Right atrium auricular region (tissue), 2 donors: Measurements from ENCODE around the gene RIMBP2. TPM values are rescaled to one million over a fixed set of nuclear protein-coding genes. Genes with fewer than 3 reads are reported as not detected.

ENCODE experiments used
- DNase-seq: peaks from one replicate; pipeline ENCODE4 v3.0.0-alpha.2; 2019; ENCODE audit warnings: low spot score
- H3K27ac ChIP-seq, 2 donors: fragments of 200-600 bp; sonication (generic); 1 replicate in 1 of 2; 2 replicates in 1 of 2; pipeline ENCODE4 v1.5.1; 2016 to 2019
- H3K27me3 ChIP-seq, 2 donors: fragments of 200-600 bp; sonication (generic); one replicate each; pipeline versions ENCODE4 v1.5.1 to v1.6.0; 2017 to 2019
- H3K36me3 ChIP-seq: fragments of 200-600 bp; sonication (generic); one replicate; pipeline ENCODE4 v1.5.1; 2016
- H3K4me1 ChIP-seq, 2 donors: fragments of 200-600 bp; sonication (generic); one replicate each; pipeline versions ENCODE4 v1.5.1 to v1.6.0; 2017 to 2019
- H3K4me3 ChIP-seq, 2 donors: fragments of 200-600 bp; sonication (generic); 1 replicate in 1 of 2; 2 replicates in 1 of 2; pipeline ENCODE4 v1.5.1; 2017 to 2019; ENCODE audit warnings: mild to moderate bottlenecking in 1 of 2, moderate library complexity in 1 of 2
- H3K9me3 ChIP-seq, 2 donors: fragments of 200-600 bp; sonication (generic); one replicate each; pipeline ENCODE4 v1.5.1; 2019
- CTCF ChIP-seq, 2 donors: fragments of 200-600 bp; sonication (generic); IDR thresholded peaks; one replicate each; pipeline ENCODE4 v1.5.1; 2019; ENCODE audit warnings: antibody characterized with exemption in 2 of 2
- total RNA-seq, 2 donors: library from RNA; depleted of rRNA; stranded (reverse); fragments of >200 nt; gene quantifications; one replicate each; pipeline ENCODE4 v1.1.0, GENCODE V29; 2016

RIMBP2 gene
- total RNA-seq, 2 donors from 2014 or later: 0.04 TPM; not detected in 1

- Histone ChIP-seq H3K36me3 (no peaks in the 10 kb centered on the region), H3K4me1 (no peaks in the 10 kb centered on the region), H3K27ac (no peak overlapping the region), H3K9me3 (no peaks in the 10 kb centered on the region), H3K4me3 (no peak overlapping the region), H3K27me3 (no peaks in the 10 kb centered on the region)
- DNase-seq: no peak
- no peak for TF ChIP-seq CTCF (IDR thresholded peaks at IDR 0.05)
Measured at GRCh38 chr12:130425698-130426245, 290.3 kb downstream of the RIMBP2 start.

GRCh38 chr12:130424858-130425697 is 291.0 kb downstream of the RIMBP2 start:
- Histone ChIP-seq H3K4me3 (no peak overlapping the region), H3K4me1 (no peaks in the 10 kb centered on the region), H3K27me3 (no peaks in the 10 kb centered on the region), H3K36me3 (no peaks in the 10 kb centered on the region), H3K9me3 (no peaks in the 10 kb centered on the region), H3K27ac (no peak overlapping the region)
- no peak for DNase-seq
- TF ChIP-seq CTCF (IDR thresholded peaks at IDR 0.05): no peak

GRCh38 chr12:130423991-130424857 is 291.9 kb downstream of the RIMBP2 start:
- TF ChIP-seq CTCF (IDR thresholded peaks at IDR 0.05): no peak
- Histone ChIP-seq H3K9me3 (no peaks in the 10 kb centered on the region), H3K36me3 (no peaks in the 10 kb centered on the region), H3K4me1 (no peaks in the 10 kb centered on the region), H3K4me3 (no peak overlapping the region), H3K27me3 (no peaks in the 10 kb centered on the region), H3K27ac (no peak overlapping the region)
- no peak for DNase-seq

- no peaks in the 10 kb centered on the region for H3K36me3 ChIP-seq
- DNase-seq: no peak
- H3K4me3 ChIP-seq: no peak overlapping the region
- H3K27ac ChIP-seq: no peak overlapping the region
- H3K9me3 ChIP-seq: no peaks in the 10 kb centered on the region
- H3K27me3 ChIP-seq: no peaks in the 10 kb centered on the region
- no peak for TF ChIP-seq CTCF (IDR thresholded peaks at IDR 0.05)
- H3K4me1 ChIP-seq: no peaks in the 10 kb centered on the region
Measured at GRCh38 chr12:130423136-130423535, 293.0 kb downstream of the RIMBP2 start.

- Histone ChIP-seq H3K27me3 (no peaks in the 10 kb centered on the region), H3K9me3 (no peaks in the 10 kb centered on the region), H3K36me3 (no peaks in the 10 kb centered on the region), H3K27ac (no peak overlapping the region), H3K4me3 (no peak overlapping the region), H3K4me1 (no peaks in the 10 kb centered on the region)
- TF ChIP-seq CTCF (IDR thresholded peaks at IDR 0.05): no peak
- DNase-seq: no peak
Measured at GRCh38 chr12:130422676-130423075, 293.4 kb downstream of the RIMBP2 start.
